Brain microvascular endothelial cell (primary cell): ENCODE results near the gene SLF2.
"Not testable (repeated sequence)": the region's sequence is repeated elsewhere in the genome, so short reads cannot be mapped to it uniquely, and the experiment has no call there.

Experiments used
- DNase-seq: peaks from one replicate; pipeline ENCODE4 v3.0.0-alpha.2; 2020
- H3K27ac ChIP-seq: fragments of 250-450 bp; sonication (Bioruptor Pico); 2 replicates; pipeline ENCODE4 v1.5.1; 2020; ENCODE audit warnings: mild to moderate bottlenecking, moderate library complexity
- H3K27me3 ChIP-seq: fragments of 250-450 bp; sonication (Bioruptor Pico); replicated peaks from 2 replicates; pipeline ENCODE4 v1.5.1; 2020; ENCODE audit warnings: mild to moderate bottlenecking
- H3K36me3 ChIP-seq: fragments of 250-450 bp; sonication (Bioruptor Pico); replicated peaks from 2 replicates; pipeline ENCODE4 v1.5.1; 2020; ENCODE audit warnings: mild to moderate bottlenecking
- H3K4me3 ChIP-seq: 2 replicates; pipeline ENCODE4 v1.5.1; 2011; ENCODE audit warnings: low read depth, mild to moderate bottlenecking, control low read depth, low read length, moderate library complexity
- CTCF ChIP-seq: IDR thresholded peaks from 2 replicates; pipeline ENCODE4 v1.5.1; 2011; ENCODE audit warnings: low read depth, mild to moderate bottlenecking, moderate library complexity, low read length, control low read depth, inconsistent platforms; ENCODE audit errors: missing control alignments
- in situ Hi-C: cut with HindIII; loops from 2 replicates; pipeline ENCODE4 v1.10.0; 2017; ENCODE audit warnings: low sequenced_read_pairs, low pct_ligation_motif_present

The SLF2 gene

GRCh38 chr10:100882252-100882651 lies 30.5 kb upstream of the SLF2 start:
- in situ Hi-C loops: loop anchor here (25.0 kb wide), 1 partner anchor 345 kb away; the partner anchor contains the start of genes HIF1AN and NDUFB8
- Histone ChIP-seq H3K27ac (peak overlapping the region; percentile 66), H3K36me3 (no peaks in the 10 kb centered on the region)

GRCh38 chr10:100882671-100883311 lies 30.0 kb upstream of the SLF2 start:
- no peaks in the 10 kb centered on the region for H3K36me3 ChIP-seq
- in situ Hi-C loops: loop anchor here (25.0 kb wide), 1 partner anchor 345 kb away; the partner anchor contains the start of genes HIF1AN and NDUFB8
- H3K4me3 ChIP-seq: no peak overlapping the region
- peak overlapping the region; percentile 66 for H3K27ac ChIP-seq
- no peak for TF ChIP-seq CTCF
- peak; percentile 71 for DNase-seq
- no peaks in the 10 kb centered on the region for H3K27me3 ChIP-seq

More at GRCh38 chr10:100882252-100882651, 30.5 kb upstream of the SLF2 start:
- no peaks in the 10 kb centered on the region for H3K27me3 ChIP-seq
- TF ChIP-seq CTCF: no peak
- H3K4me3 ChIP-seq: no peak overlapping the region
- no peak for DNase-seq

GRCh38 chr10:100883312-100883821 lies 29.4 kb upstream of the SLF2 start:
- no peaks in the 10 kb centered on the region for H3K36me3 ChIP-seq
- no peak for TF ChIP-seq CTCF
- in situ Hi-C loops: loop anchor here (25.0 kb wide), 1 partner anchor 346 kb away; the partner anchor contains the start of genes HIF1AN and NDUFB8
- H3K4me3 ChIP-seq: no peak overlapping the region
- no peaks in the 10 kb centered on the region for H3K27me3 ChIP-seq
- DNase-seq: no peak
- H3K27ac ChIP-seq: peak overlapping the region; percentile 66

- not testable (repeated sequence) for DNase-seq, H3K27ac ChIP-seq, H3K4me3 ChIP-seq, H3K36me3 ChIP-seq, H3K27me3 ChIP-seq
- in situ Hi-C loops: loop anchor here (25.0 kb wide), 1 partner anchor 348 kb away; the partner anchor contains the start of genes HIF1AN and NDUFB8
Measured at GRCh38 chr10:100885611-100886010, 27.2 kb upstream of the SLF2 start.

GRCh38 chr10:100886091-100886490 lies 26.7 kb upstream of the SLF2 start:
- no peaks in the 10 kb centered on the region for H3K27me3 ChIP-seq

More at GRCh38 chr10:100886091-100886490, 26.7 kb upstream of the SLF2 start:
- in situ Hi-C loops: loop anchor here (25.0 kb wide), 1 partner anchor 349 kb away; the partner anchor contains the start of genes HIF1AN and NDUFB8
- TF ChIP-seq CTCF: no peak
- H3K36me3 ChIP-seq: no peaks in the 10 kb centered on the region
- no peak for DNase-seq
- no peak overlapping the region for H3K27ac ChIP-seq
- no peak overlapping the region for H3K4me3 ChIP-seq
